MCF 10A (cell line): ENCODE data around the gene LCE2A. TPM values are rescaled to one million over a fixed set of nuclear protein-coding genes. Genes with fewer than 3 reads are reported as not detected.
A peak's percentile ranks its signal among the peaks of the same experiment; 100 is the strongest.

Experiments
- BruUV-seq: library from RNA; stranded (reverse); fragments of 400-500 nt; replicated peaks from 2 replicates; lab custom pipeline; 2021; lab: Mats Ljungman, UMichigan
- CTCF ChIA-PET: fragments of 300-600 bp; sonication (Branson Sonifier 250); formaldehyde crosslinking; extraction: SDS; loops from one replicate; lab custom pipeline; 2021; ENCODE audit warnings: antibody characterized with exemption, inconsistent platforms; lab: Yijun Ruan, JAX
- POLR2A ChIA-PET: fragments of 300-600, 350-650 bp; sonication (Branson Sonifier 250); formaldehyde crosslinking; extraction: SDS; loops from one replicate; lab custom pipeline; 2020; ENCODE audit warnings: antibody characterized with exemption, inconsistent platforms; lab: Yijun Ruan, JAX
- DNase-seq: peaks from one replicate; pipeline ENCODE4 v3.0.0-alpha.2; 2018; ENCODE audit not compliant: unreplicated experiment
- H3K27ac Mint-ChIP-seq: one replicate; pipeline ENCODE4 v1.8.0; 2022; ENCODE audit warnings: mild to moderate bottlenecking, low read depth, mixed read lengths; ENCODE audit not compliant: unreplicated experiment
- H3K27me3 Mint-ChIP-seq: one replicate; pipeline ENCODE4 v1.8.0; 2022; ENCODE audit warnings: mixed read lengths; ENCODE audit not compliant: insufficient read depth, unreplicated experiment
- H3K36me3 Mint-ChIP-seq: one replicate; pipeline ENCODE4 v1.8.0; 2022; ENCODE audit warnings: mild to moderate bottlenecking, moderate library complexity, mixed read lengths; ENCODE audit not compliant: insufficient read depth, unreplicated experiment
- H3K4me1 Mint-ChIP-seq: one replicate; pipeline ENCODE4 v1.8.0; 2022; ENCODE audit warnings: mixed read lengths; ENCODE audit not compliant: insufficient read depth, unreplicated experiment
- H3K4me3 Mint-ChIP-seq: one replicate; pipeline ENCODE4 v1.8.0; 2022; ENCODE audit warnings: mild to moderate bottlenecking, moderate library complexity, mixed read lengths; ENCODE audit not compliant: unreplicated experiment
- H3K9me3 Mint-ChIP-seq: one replicate; pipeline ENCODE4 v1.8.0; 2022; ENCODE audit warnings: mixed read lengths; ENCODE audit not compliant: unreplicated experiment
- intact Hi-C: fragments of 100-400 bp; cut with micrococcal nuclease; formaldehyde crosslinking; loops from 2 replicates; pipeline ENCODE4 v1.14.1; 2022
- total RNA-seq: library from RNA; stranded (reverse); gene quantifications from 2 replicates; pipeline ENCODE4 v1.2.3, GENCODE V29; 2022
- TF ChIP-seq, protein P1 (sequence below): fragments of 200-600 bp; IDR thresholded peaks from one replicate; pipeline ENCODE4 v1.8.0; 2022; ENCODE audit warnings: antibody characterized with exemption, mild to moderate bottlenecking; ENCODE audit not compliant: unreplicated experiment

LCE2A gene
- total RNA-seq, 1 experiment from 2014 or later: not detected

DNA sequence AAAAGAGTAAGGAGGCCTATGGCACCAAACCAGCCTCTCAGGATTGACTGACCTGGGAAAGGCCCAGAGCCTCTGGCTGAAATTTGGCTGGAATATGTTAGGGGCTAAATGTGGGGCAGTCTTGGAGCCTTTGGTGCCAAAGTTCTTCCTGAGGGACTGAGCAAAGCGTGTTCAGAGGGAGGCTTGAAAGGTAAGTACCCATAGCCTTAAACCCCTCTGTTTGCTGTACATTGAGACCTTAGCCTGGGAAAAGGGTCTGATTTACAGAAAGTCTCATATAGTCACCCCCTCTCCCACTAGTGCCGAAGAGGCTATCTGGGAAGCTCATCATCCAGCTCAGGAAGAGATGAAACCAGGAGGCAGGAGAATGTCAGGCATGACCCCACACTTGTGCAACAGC lies 9.7 kb downstream of the LCE2A start, which contains the start of gene LCE4A:
Gene LCE4A, plus strand, starts transcription at position 301 of the 400 bp plus-strand sequence. CDS start 916 bp downstream, outside the sequence.
- Mint-ChIP-seq H3K27me3 (no peaks in the 10 kb centered on the region), H3K4me3 (no peak within 1 kb of the TSS), H3K4me1 (no peaks in the 10 kb centered on the region), H3K27ac (no peak within 1 kb of the TSS), H3K9me3 (no peaks in the 10 kb centered on the region), H3K36me3 (no peaks in the 10 kb centered on the region)
- TF ChIP-seq, protein P1, sequence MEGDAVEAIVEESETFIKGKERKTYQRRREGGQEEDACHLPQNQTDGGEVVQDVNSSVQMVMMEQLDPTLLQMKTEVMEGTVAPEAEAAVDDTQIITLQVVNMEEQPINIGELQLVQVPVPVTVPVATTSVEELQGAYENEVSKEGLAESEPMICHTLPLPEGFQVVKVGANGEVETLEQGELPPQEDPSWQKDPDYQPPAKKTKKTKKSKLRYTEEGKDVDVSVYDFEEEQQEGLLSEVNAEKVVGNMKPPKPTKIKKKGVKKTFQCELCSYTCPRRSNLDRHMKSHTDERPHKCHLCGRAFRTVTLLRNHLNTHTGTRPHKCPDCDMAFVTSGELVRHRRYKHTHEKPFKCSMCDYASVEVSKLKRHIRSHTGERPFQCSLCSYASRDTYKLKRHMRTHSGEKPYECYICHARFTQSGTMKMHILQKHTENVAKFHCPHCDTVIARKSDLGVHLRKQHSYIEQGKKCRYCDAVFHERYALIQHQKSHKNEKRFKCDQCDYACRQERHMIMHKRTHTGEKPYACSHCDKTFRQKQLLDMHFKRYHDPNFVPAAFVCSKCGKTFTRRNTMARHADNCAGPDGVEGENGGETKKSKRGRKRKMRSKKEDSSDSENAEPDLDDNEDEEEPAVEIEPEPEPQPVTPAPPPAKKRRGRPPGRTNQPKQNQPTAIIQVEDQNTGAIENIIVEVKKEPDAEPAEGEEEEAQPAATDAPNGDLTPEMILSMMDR: no peak
- ChIA-PET POLR2A (interaction anchor here (3.1 kb wide), 1 partner anchor 11 kb away, joined by 11 read pairs; a partner anchor contains a TSS), CTCF (interaction anchor here (1.2 to 1.5 kb wide), 2 partner anchors 27 to 54 kb away, joined by 3 to 6 read pairs; no protein-coding TSS in a partner anchor)
- intact Hi-C loops: no loop called here
- DNase-seq: no peak
- no TSS peak for BruUV-seq

DNA sequence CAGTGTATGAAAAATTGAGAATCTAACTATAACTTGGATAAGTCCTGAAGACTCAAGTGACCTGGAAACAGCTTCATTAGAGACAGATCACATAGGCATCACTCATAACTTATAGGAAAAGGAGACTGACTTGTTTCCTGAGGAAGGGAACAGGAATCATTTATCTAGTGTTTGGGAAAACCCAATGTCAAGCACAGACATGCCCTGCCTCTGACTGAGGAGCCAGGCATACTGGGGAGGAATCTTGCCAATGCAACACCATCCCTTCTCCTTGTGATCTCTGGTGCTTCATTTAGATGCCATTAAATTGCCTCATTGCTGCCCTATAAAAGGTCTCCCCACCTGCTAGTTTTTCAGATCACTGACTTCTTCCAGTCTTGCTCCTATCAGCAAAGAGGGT lies 20.1 kb downstream of the LCE2A start:
- no TSS peak for BruUV-seq
- DNase-seq: peak; percentile 72
- POLR2A ChIA-PET: interaction anchor here (0.8 to 2.5 kb wide), 3 partner anchors 9 to 61 kb away, joined by 5 to 11 read pairs (median 6); partner anchors contain the start of gene LCE4A

DNA sequence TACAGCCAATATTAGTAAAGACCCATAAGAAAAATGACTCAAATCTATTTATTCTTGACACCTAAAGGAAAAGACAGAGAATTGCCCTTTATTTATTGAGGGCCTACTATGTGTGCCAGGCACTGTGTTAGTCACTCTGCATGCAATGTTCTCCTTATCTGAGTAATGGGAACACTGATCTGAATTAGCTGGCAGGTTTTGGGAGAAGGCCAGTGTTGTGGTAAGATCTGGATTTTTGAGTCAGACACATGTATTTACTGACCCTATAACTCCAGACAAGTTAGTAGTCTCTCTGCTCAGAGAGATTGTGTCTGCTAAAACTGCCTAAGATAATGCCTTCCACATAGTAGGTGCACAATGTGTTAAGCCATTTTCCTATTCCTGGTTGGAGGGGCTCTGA lies 27.1 kb downstream of the LCE2A start:
- no peak overlapping the region for H3K27ac Mint-ChIP-seq
- DNase-seq: no peak
- H3K4me3 Mint-ChIP-seq: no peak overlapping the region
- intact Hi-C loops: no loop called here
- H3K27me3 Mint-ChIP-seq: no peaks in the 10 kb centered on the region
- no peaks in the 10 kb centered on the region for H3K9me3 Mint-ChIP-seq
- no TSS peak for BruUV-seq
- TF ChIP-seq, protein P1: no peak
- H3K36me3 Mint-ChIP-seq: no peaks in the 10 kb centered on the region
- ChIA-PET POLR2A (no interaction called here), CTCF (interaction anchor here (1.3 to 1.4 kb wide), 2 partner anchors 70 to 73 kb away, joined by 3 to 4 read pairs; no protein-coding TSS in a partner anchor)
- H3K4me1 Mint-ChIP-seq: no peaks in the 10 kb centered on the region

More for the DNA sequence above, 20.1 kb downstream of the LCE2A start:
- peaks cover 11% of the 10 kb centered on the region for H3K4me1 Mint-ChIP-seq
- intact Hi-C loops: no loop called here
- no peaks in the 10 kb centered on the region for H3K27me3 Mint-ChIP-seq
- TF ChIP-seq, protein P1: no peak
- peak overlapping the region; percentile 13 for H3K27ac Mint-ChIP-seq
- CTCF ChIA-PET: interaction anchor here (0.5 to 2.1 kb wide), 8 partner anchors 10 to 208 kb away, joined by 3 to 14 read pairs (median 5); no protein-coding TSS in a partner anchor
- no peak overlapping the region for H3K4me3 Mint-ChIP-seq
- H3K9me3 Mint-ChIP-seq: no peaks in the 10 kb centered on the region
- H3K36me3 Mint-ChIP-seq: peaks cover 5% of the 10 kb centered on the region

DNA sequence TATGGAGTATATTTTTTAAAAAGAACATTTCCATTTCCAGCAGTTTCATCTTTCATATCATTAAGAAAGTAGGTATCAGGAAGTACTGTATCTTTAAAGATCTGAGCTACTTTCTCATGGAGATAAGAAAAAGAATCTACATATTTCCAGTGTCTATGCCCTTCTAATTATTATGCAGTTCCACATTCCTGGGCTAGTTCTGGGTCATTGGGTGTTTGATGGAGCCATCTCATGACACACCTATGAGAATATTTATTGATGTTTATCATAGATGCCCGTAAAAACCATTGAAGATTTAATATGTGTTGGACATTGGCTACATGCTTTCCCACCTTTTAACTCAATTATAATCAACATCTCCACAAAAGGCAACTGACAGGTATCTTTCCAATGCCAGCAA lies 30.8 kb downstream of the LCE2A start:
- BruUV-seq: no TSS peak

More for the DNA sequence above, 30.8 kb downstream of the LCE2A start:
- no peaks in the 10 kb centered on the region for H3K9me3 Mint-ChIP-seq
- POLR2A ChIA-PET: interaction anchor here (1.4 kb wide), 1 partner anchor 10 kb away, joined by 3 read pairs; no protein-coding TSS in a partner anchor
- TF ChIP-seq, protein P1: no peak
- H3K36me3 Mint-ChIP-seq: no peaks in the 10 kb centered on the region
- intact Hi-C loops: no loop called here
- CTCF ChIA-PET: interaction anchor here (0.6 to 1.7 kb wide), 6 partner anchors 11 to 494 kb away, joined by 3 to 11 read pairs (median 4); no protein-coding TSS in a partner anchor
- DNase-seq: no peak
- H3K27ac Mint-ChIP-seq: no peak overlapping the region
- no peaks in the 10 kb centered on the region for H3K27me3 Mint-ChIP-seq
- H3K4me1 Mint-ChIP-seq: no peaks in the 10 kb centered on the region
- H3K4me3 Mint-ChIP-seq: no peak overlapping the region
